K562 (cell line): Measurements from ENCODE around the gene PDE4D.

ENCODE experiments used
- HDAC8 ChIP-seq: fragments of 450-650 bp; IDR thresholded peaks from 2 replicates; pipeline ENCODE4 v1.6.1; 2016; ENCODE audit warnings: mild to moderate bottlenecking, missing genetic modification characterization, moderate library complexity, missing compliant biosample characterization
- LARP7 ChIP-seq: fragments of 450-650 bp; IDR thresholded peaks from 2 replicates; pipeline ENCODE4 v1.6.1; 2016
- POLR2A ChIP-seq: fragments of 450-650 bp; conservative IDR thresholded peaks from 2 replicates; pipeline ENCODE4 v1.6.1; 2016
- SMC3 ChIP-seq: conservative IDR thresholded peaks from 2 replicates; pipeline ENCODE4 v1.6.1; 2011; ENCODE audit warnings: low read depth, low read length, improper control_type of control experiment; ENCODE audit not compliant: insufficient read depth
- SP1 ChIP-seq: sonication (generic); formaldehyde crosslinking; IDR thresholded peaks from 2 replicates; pipeline ENCODE4 v1.8.1; 2022; ENCODE audit warnings: mild to moderate bottlenecking, missing genetic modification reagents
- SPI1 ChIP-seq: IDR thresholded peaks from 2 replicates; pipeline ENCODE4 v1.6.1; 2011; ENCODE audit warnings: low read depth, low read length, control low read depth, borderline replicate concordance
- SREBF2 ChIP-seq: sonication (generic); formaldehyde crosslinking; IDR thresholded peaks from 2 replicates; pipeline ENCODE4 v1.4.0; 2020; ENCODE audit warnings: mild to moderate bottlenecking, missing genetic modification reagents
- TBL1XR1 ChIP-seq, 2 experiments: IDR thresholded peaks; 2 replicates each; pipeline ENCODE4 v1.6.1; 2012; ENCODE audit warnings: improper control_type of control experiment in 2 of 2, low read length in 2 of 2, mild to moderate bottlenecking in 1 of 2
- TBP ChIP-seq: optimal IDR thresholded peaks from 2 replicates; pipeline ENCODE3; 2011; ENCODE audit warnings: low read depth, low read length, improper control_type of control experiment
- ZNF274 ChIP-seq: IDR thresholded peaks from 2 replicates; pipeline ENCODE4 v1.6.1; 2011; ENCODE audit warnings: low read depth, mild to moderate bottlenecking, low read length, moderate library complexity, borderline replicate concordance
- ZNF584 ChIP-seq: fragments of 200-800 bp; sonication (Bioruptor generic); IDR thresholded peaks from 2 replicates; pipeline ENCODE4 v1.6.1; 2016; ENCODE audit warnings: low read depth, mild to moderate bottlenecking, missing genetic modification characterization, missing compliant biosample characterization
- TF ChIP-seq, protein P1 (sequence below), 2 experiments: fragments of 450-650 bp; formaldehyde crosslinking in 1 of 2; IDR thresholded peaks; 2 replicates each; pipeline versions ENCODE4 v1.4.0 to v1.6.1; 2014 to 2020; ENCODE audit warnings: mild to moderate bottlenecking in 2 of 2, borderline replicate concordance in 1 of 2, low read depth in 1 of 2
- TF ChIP-seq, protein P2 (sequence below), 3 experiments: IDR thresholded peaks in 2 of 3; conservative IDR thresholded peaks in 1 of 3; 2 replicates each; pipeline ENCODE4 v1.5.1; 2011 to 2012; ENCODE audit warnings: low read length in 3 of 3, mild to moderate bottlenecking in 3 of 3, control low read depth in 2 of 3, improper control_type of control experiment in 1 of 3, inconsistent platforms in 1 of 3, low read depth in 1 of 3, mixed read lengths in 1 of 3, moderate library complexity in 1 of 3; ENCODE audit not compliant: insufficient read depth in 2 of 3
- TF ChIP-seq, protein P3 (sequence below), 2 experiments: fragments of 250-450 bp in 1 of 2; fragments of 450-650 bp in 1 of 2; sonication (Bioruptor Pico) in 1 of 2; IDR thresholded peaks; 2 replicates each; pipeline versions ENCODE4 v1.6.1 to v1.8.0; 2016 to 2021; ENCODE audit warnings: mild to moderate bottlenecking in 2 of 2, moderate library complexity in 2 of 2, missing compliant biosample characterization in 1 of 2, missing genetic modification characterization in 1 of 2

DNA sequence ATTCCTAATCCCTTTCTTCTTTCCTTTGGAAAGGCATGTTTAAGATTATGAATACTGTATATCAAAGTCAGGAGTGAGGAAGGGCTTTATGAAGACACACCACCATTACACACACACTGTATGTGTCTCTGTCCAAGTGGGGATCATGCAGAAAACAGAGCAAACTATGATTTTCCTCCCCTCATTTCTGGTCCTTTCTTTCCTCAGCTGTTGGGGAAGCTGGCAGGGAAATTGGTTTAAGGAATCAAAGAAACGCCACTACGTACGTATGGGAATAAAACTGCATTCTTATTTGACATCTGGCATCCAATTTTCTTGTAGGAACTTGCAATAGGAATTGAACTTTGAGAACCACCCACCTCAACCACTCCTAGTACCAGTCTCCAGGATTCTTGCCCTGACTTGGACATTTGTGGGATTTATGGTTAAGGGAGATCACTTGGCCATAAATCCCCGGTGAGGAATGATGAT lies 125.8 kb downstream of the PDE4D start:
- TF ChIP-seq SPI1 (no peak), SREBF2 (no peak), ZNF274 (no peak), TBP (no peak), ZNF584 (CRISPR knock-in tag) (no peak), POLR2A (no peak), TBL1XR1 (IDR thresholded peaks at IDR 0.05; ENCODE audit: low read length in 2 of 2) (no peak), SMC3 (no peak), SP1 (no peak), LARP7 (no peak), HDAC8 (no peak)
- TF ChIP-seq, protein P1, sequence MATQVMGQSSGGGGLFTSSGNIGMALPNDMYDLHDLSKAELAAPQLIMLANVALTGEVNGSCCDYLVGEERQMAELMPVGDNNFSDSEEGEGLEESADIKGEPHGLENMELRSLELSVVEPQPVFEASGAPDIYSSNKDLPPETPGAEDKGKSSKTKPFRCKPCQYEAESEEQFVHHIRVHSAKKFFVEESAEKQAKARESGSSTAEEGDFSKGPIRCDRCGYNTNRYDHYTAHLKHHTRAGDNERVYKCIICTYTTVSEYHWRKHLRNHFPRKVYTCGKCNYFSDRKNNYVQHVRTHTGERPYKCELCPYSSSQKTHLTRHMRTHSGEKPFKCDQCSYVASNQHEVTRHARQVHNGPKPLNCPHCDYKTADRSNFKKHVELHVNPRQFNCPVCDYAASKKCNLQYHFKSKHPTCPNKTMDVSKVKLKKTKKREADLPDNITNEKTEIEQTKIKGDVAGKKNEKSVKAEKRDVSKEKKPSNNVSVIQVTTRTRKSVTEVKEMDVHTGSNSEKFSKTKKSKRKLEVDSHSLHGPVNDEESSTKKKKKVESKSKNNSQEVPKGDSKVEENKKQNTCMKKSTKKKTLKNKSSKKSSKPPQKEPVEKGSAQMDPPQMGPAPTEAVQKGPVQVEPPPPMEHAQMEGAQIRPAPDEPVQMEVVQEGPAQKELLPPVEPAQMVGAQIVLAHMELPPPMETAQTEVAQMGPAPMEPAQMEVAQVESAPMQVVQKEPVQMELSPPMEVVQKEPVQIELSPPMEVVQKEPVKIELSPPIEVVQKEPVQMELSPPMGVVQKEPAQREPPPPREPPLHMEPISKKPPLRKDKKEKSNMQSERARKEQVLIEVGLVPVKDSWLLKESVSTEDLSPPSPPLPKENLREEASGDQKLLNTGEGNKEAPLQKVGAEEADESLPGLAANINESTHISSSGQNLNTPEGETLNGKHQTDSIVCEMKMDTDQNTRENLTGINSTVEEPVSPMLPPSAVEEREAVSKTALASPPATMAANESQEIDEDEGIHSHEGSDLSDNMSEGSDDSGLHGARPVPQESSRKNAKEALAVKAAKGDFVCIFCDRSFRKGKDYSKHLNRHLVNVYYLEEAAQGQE (IDR thresholded peaks at IDR 0.05; ENCODE audit: borderline replicate concordance): no peak
- TF ChIP-seq, protein P1 (CRISPR knock-in tag; IDR thresholded peaks at IDR 0.05; ENCODE audit: low read depth): no peak
- TF ChIP-seq, protein P2, sequence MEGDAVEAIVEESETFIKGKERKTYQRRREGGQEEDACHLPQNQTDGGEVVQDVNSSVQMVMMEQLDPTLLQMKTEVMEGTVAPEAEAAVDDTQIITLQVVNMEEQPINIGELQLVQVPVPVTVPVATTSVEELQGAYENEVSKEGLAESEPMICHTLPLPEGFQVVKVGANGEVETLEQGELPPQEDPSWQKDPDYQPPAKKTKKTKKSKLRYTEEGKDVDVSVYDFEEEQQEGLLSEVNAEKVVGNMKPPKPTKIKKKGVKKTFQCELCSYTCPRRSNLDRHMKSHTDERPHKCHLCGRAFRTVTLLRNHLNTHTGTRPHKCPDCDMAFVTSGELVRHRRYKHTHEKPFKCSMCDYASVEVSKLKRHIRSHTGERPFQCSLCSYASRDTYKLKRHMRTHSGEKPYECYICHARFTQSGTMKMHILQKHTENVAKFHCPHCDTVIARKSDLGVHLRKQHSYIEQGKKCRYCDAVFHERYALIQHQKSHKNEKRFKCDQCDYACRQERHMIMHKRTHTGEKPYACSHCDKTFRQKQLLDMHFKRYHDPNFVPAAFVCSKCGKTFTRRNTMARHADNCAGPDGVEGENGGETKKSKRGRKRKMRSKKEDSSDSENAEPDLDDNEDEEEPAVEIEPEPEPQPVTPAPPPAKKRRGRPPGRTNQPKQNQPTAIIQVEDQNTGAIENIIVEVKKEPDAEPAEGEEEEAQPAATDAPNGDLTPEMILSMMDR (IDR thresholded peaks at IDR 0.05 in 2 of 3, conservative IDR thresholded peaks at IDR 0.05 in 1 of 3; ENCODE audit: insufficient read depth in 2 of 3, low read depth in 1 of 3, low read length in 3 of 3): no peak
- TF ChIP-seq, protein P3, sequence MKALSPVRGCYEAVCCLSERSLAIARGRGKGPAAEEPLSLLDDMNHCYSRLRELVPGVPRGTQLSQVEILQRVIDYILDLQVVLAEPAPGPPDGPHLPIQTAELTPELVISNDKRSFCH (CRISPR knock-in tag; IDR thresholded peaks at IDR 0.05): no peak
- TF ChIP-seq, protein P3 (tag; IDR thresholded peaks at IDR 0.05): no peak
